Measurements from ENCODE around the gene PSMG4. TPM values are rescaled to one million over a fixed set of nuclear protein-coding genes. Genes with fewer than 3 reads are reported as not detected.

The PSMG4 gene
- total and polyA plus RNA-seq, 7 experiments from 2014 or later: 15.6 to 81.7 (median 42.5) TPM

DNA sequence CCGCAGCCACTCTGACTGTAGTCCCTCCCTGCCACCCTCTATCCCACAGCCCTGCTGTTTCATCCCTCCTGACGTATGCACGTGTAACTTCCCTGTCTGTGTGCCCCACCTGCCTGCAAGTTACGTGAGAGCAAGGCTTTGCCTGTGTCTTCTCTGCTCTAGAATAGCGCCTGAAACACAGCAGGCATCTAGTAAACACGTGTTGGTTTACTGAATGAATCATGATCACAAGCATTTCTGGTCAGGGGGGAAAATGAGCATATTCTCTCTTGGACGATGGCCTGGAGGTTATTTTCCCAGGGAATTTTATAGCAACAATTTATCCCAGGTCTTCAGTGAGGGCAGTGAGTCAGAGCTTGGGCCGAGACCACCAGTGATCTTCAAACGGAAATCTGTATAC lies 38.3 kb downstream of the PSMG4 start:
- H3K27ac ChIP-seq (ENCODE audit: low read depth, low read length): no peak overlapping the region

DNA sequence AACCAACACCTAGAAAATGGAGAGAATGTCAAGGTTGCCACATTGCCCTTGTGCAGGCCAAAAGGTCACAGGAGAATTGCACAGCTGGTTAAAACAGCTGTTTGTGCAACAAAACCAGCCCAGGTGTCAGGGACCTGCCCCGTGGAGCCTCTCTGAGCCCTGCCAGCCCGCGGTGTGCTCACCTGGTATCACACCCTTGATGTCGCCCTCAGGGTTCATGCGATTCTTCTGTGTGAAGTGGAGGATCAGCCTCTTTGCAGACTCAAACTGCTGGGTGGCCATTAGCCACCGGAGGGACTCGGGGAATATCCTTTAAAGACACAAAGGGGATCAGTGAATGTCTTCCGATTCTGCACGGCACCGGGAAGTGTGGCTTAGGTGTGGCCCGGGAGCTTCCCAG lies 39.2 kb downstream of the PSMG4 start:
- H3K36me3 ChIP-seq (ENCODE audit: control insufficient read depth in 2 of 3, insufficient read depth in 3 of 3, low read length in 3 of 3): peaks cover 0 to 9% (median 0%) of the 10 kb centered on the region in 3 experiments
- no peak for DNase-seq
- H3K9me3 ChIP-seq (ENCODE audit: control insufficient read depth in 2 of 3, low read length in 3 of 3): no peaks in the 10 kb centered on the region
- peaks cover 0 to 4% (median 0%) of the 10 kb centered on the region in 11 donors for H3K9me3 Mint-ChIP-seq
- no peak overlapping the region for H3K4me3 Mint-ChIP-seq
- H3K27ac Mint-ChIP-seq: peak overlapping the region in 1 of 9 donors; percentile 51
- peaks cover 0 to 5% (median 0%) of the 10 kb centered on the region in 5 donors for H3K27me3 Mint-ChIP-seq
- H3K27me3 ChIP-seq (ENCODE audit: control insufficient read depth in 2 of 2, insufficient read depth in 2 of 2, low read length in 2 of 2): no peaks in the 10 kb centered on the region
- no peaks in the 10 kb centered on the region for H3K4me1 ChIP-seq (ENCODE audit: control insufficient read depth in 2 of 2, insufficient read depth in 2 of 2, low read length in 2 of 2)
- ATAC-seq: no peak
- POLR2A ChIA-PET: no interaction called here
- no peak overlapping the region for H3K4me3 ChIP-seq (ENCODE audit: low read length)
- intact Hi-C loops (cut with micrococcal nuclease): no loop called here
- H3K27ac ChIP-seq (ENCODE audit: low read depth, low read length): no peak overlapping the region
- peaks cover 0 to 21% (median 8%) of the 10 kb centered on the region in 5 donors for H3K36me3 Mint-ChIP-seq
- CTCF ChIA-PET: no interaction called here
- H3K4me1 Mint-ChIP-seq: peaks cover 0 to 2% (median 0%) of the 10 kb centered on the region in 7 donors

More for the DNA sequence above, 38.3 kb downstream of the PSMG4 start:
- intact Hi-C loops (cut with micrococcal nuclease): no loop called here
- peaks cover 0 to 3% (median 0%) of the 10 kb centered on the region in 5 donors for H3K27me3 Mint-ChIP-seq
- ATAC-seq: no peak
- ChIA-PET POLR2A (no interaction called here), CTCF (no interaction called here)
- Histone ChIP-seq H3K9me3 (ENCODE audit: control insufficient read depth in 2 of 3, low read length in 3 of 3) (no peaks in the 10 kb centered on the region), H3K27me3 (ENCODE audit: control insufficient read depth in 2 of 2, insufficient read depth in 2 of 2, low read length in 2 of 2) (no peaks in the 10 kb centered on the region), H3K4me1 (ENCODE audit: control insufficient read depth in 2 of 2, insufficient read depth in 2 of 2, low read length in 2 of 2) (no peaks in the 10 kb centered on the region), H3K36me3 (ENCODE audit: control insufficient read depth in 2 of 3, insufficient read depth in 3 of 3, low read length in 3 of 3) (peaks cover 0 to 9% (median 0%) of the 10 kb centered on the region in 3 experiments), H3K4me3 (ENCODE audit: low read length) (no peak overlapping the region)
- peaks cover 0 to 13% (median 0%) of the 10 kb centered on the region in 5 donors for H3K36me3 Mint-ChIP-seq
- peaks cover 0 to 2% (median 0%) of the 10 kb centered on the region in 7 donors for H3K4me1 Mint-ChIP-seq
- H3K9me3 Mint-ChIP-seq: no peaks in the 10 kb centered on the region
- no peak for DNase-seq
- no peak overlapping the region for H3K4me3 Mint-ChIP-seq
- H3K27ac Mint-ChIP-seq: peak overlapping the region in 1 of 9 donors; percentile 45

DNA sequence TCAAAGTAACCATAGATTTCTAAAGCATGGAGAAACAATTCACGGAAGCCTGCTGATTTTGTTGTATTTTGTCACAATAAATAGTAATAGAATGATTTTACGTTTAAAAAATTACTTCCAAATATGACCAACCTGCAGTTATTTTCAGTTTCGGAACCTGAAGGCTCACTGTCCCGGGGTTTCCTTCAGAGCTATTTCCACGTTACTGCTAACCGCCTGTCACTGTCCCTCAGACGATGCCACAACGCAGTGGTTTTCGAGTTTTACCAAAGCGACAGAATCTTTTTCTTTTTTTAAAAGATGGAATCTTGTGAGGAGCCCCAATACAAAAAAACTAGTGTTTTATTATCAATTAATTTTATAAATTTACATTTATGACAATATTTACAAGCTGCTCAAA lies 40.5 kb downstream of the PSMG4 start:
- intact Hi-C loops (cut with micrococcal nuclease): no loop called here
- CTCF ChIA-PET: no interaction called here

DNA sequence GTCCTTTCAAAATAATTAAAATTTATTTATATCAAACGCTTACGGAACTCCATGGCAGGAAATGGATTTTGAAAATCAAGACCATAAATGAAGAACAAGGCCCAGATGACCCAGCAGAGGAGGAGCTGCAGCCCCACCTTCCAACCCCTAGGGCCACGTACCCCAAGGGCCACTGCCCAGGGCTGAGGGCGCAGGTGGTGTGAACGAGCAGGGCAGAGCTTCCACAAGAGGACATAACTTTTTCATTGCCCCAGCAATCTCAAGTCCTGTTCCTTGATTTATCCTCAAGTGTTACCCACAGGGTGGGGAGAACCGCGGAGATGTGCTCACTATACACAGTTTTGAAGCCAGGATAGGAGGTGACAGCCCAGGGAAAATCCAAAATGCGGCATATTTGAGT lies 42.8 kb downstream of the PSMG4 start:
- Mint-ChIP-seq H3K36me3 (peaks cover 0 to 51% (median 30%) of the 10 kb centered on the region in 5 donors), H3K4me3 (no peak overlapping the region), H3K4me1 (peaks cover 0 to 5% (median 0%) of the 10 kb centered on the region in 7 donors), H3K27me3 (peaks cover 0 to 8% (median 0%) of the 10 kb centered on the region in 5 donors), H3K9me3 (peaks cover 0 to 6% (median 0%) of the 10 kb centered on the region in 11 donors), H3K27ac (no peak overlapping the region)
- ChIA-PET POLR2A (no interaction called here), CTCF (no interaction called here)
- intact Hi-C loops (cut with micrococcal nuclease): no loop called here
- H3K27me3 ChIP-seq (ENCODE audit: control insufficient read depth in 2 of 2, insufficient read depth in 2 of 2, low read length in 2 of 2): no peaks in the 10 kb centered on the region
- peaks cover 0 to 4% (median 0%) of the 10 kb centered on the region in 3 experiments for H3K9me3 ChIP-seq (ENCODE audit: control insufficient read depth in 2 of 3, low read length in 3 of 3)
- peaks cover 0 to 9% (median 0%) of the 10 kb centered on the region in 3 experiments for H3K36me3 ChIP-seq (ENCODE audit: control insufficient read depth in 2 of 3, insufficient read depth in 3 of 3, low read length in 3 of 3)
- DNase-seq (no peak), ATAC-seq (no peak)
- no peak overlapping the region for H3K4me3 ChIP-seq (ENCODE audit: low read length)
- H3K4me1 ChIP-seq (ENCODE audit: control insufficient read depth in 2 of 2, insufficient read depth in 2 of 2, low read length in 2 of 2): no peaks in the 10 kb centered on the region
- H3K27ac ChIP-seq (ENCODE audit: low read depth, low read length): no peak overlapping the region

More for the DNA sequence above, 40.5 kb downstream of the PSMG4 start:
- H3K4me3 Mint-ChIP-seq: no peak overlapping the region
- DNase-seq (no peak), ATAC-seq (no peak)
- peaks cover 0 to 4% (median 0%) of the 10 kb centered on the region in 3 experiments for H3K9me3 ChIP-seq (ENCODE audit: control insufficient read depth in 2 of 3, low read length in 3 of 3)
- H3K9me3 Mint-ChIP-seq: peaks cover 0 to 6% (median 0%) of the 10 kb centered on the region in 11 donors
- no peaks in the 10 kb centered on the region for H3K4me1 ChIP-seq (ENCODE audit: control insufficient read depth in 2 of 2, insufficient read depth in 2 of 2, low read length in 2 of 2)
- peaks cover 0 to 31% (median 16%) of the 10 kb centered on the region in 5 donors for H3K36me3 Mint-ChIP-seq
- no peak overlapping the region for H3K27ac ChIP-seq (ENCODE audit: low read depth, low read length)
- POLR2A ChIA-PET: no interaction called here
- H3K27ac Mint-ChIP-seq: no peak overlapping the region
- H3K4me3 ChIP-seq (ENCODE audit: low read length): no peak overlapping the region
- H3K4me1 Mint-ChIP-seq: peaks cover 0 to 2% (median 0%) of the 10 kb centered on the region in 7 donors
- H3K27me3 Mint-ChIP-seq: peaks cover 0 to 6% (median 0%) of the 10 kb centered on the region in 5 donors
- H3K27me3 ChIP-seq (ENCODE audit: control insufficient read depth in 2 of 2, insufficient read depth in 2 of 2, low read length in 2 of 2): no peaks in the 10 kb centered on the region
- H3K36me3 ChIP-seq (ENCODE audit: control insufficient read depth in 2 of 3, insufficient read depth in 3 of 3, low read length in 3 of 3): peaks cover 0 to 9% (median 0%) of the 10 kb centered on the region in 3 experiments

DNA sequence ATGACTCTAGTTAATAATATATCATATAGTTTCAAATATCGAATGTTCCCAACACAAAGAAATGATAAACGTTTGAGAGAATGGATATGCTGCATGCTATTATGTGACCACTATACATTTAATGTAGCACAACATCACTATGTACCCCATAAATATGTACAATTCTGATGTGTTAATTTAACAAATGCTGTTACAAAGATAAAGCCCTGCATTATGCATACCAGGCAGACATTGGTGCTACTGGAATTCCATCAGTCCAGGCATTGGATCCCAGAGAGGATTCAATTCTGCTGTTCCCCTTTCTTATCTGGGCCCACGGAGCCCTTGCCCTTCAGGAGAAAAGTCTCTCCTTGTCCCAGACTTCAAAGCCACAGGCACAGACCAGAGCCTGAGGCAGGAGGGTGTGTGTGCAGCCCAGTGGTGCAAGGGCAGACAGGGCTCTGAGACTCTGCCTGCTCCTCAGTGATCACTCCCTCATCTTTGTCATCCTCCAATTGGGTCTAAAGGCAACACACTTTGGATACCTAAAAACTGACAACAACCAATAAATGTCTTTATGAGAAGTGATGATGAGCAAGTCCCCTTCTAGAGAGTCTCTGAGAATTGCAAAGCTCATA lies 45.2 kb downstream of the PSMG4 start:
- peaks cover 0 to 4% (median 0%) of the 10 kb centered on the region in 3 experiments for H3K9me3 ChIP-seq (ENCODE audit: control insufficient read depth in 2 of 3, low read length in 3 of 3)
- no peaks in the 10 kb centered on the region for H3K27me3 ChIP-seq (ENCODE audit: control insufficient read depth in 2 of 2, insufficient read depth in 2 of 2, low read length in 2 of 2)
- Mint-ChIP-seq H3K9me3 (peaks cover 0 to 6% (median 0%) of the 10 kb centered on the region in 11 donors), H3K36me3 (peaks cover 0 to 55% (median 36%) of the 10 kb centered on the region in 5 donors), H3K27me3 (peaks cover 0 to 6% (median 0%) of the 10 kb centered on the region in 5 donors), H3K4me1 (peaks cover 0 to 5% (median 0%) of the 10 kb centered on the region in 7 donors), H3K27ac (no peak overlapping the region), H3K4me3 (no peak overlapping the region)
- no peak for DNase-seq
- H3K4me1 ChIP-seq (ENCODE audit: control insufficient read depth in 2 of 2, insufficient read depth in 2 of 2, low read length in 2 of 2): no peaks in the 10 kb centered on the region
- CTCF ChIA-PET: no interaction called here
- no peak overlapping the region for H3K27ac ChIP-seq (ENCODE audit: low read depth, low read length)
- peaks cover 0 to 9% (median 0%) of the 10 kb centered on the region in 3 experiments for H3K36me3 ChIP-seq (ENCODE audit: control insufficient read depth in 2 of 3, insufficient read depth in 3 of 3, low read length in 3 of 3)
- ATAC-seq: no peak
- intact Hi-C loops (cut with micrococcal nuclease): no loop called here
- POLR2A ChIA-PET: interaction anchor here (0.8 kb wide), 1 partner anchor 18 kb away, joined by 3 read pairs; no protein-coding TSS in a partner anchor
- no peak overlapping the region for H3K4me3 ChIP-seq (ENCODE audit: low read length)

DNA sequence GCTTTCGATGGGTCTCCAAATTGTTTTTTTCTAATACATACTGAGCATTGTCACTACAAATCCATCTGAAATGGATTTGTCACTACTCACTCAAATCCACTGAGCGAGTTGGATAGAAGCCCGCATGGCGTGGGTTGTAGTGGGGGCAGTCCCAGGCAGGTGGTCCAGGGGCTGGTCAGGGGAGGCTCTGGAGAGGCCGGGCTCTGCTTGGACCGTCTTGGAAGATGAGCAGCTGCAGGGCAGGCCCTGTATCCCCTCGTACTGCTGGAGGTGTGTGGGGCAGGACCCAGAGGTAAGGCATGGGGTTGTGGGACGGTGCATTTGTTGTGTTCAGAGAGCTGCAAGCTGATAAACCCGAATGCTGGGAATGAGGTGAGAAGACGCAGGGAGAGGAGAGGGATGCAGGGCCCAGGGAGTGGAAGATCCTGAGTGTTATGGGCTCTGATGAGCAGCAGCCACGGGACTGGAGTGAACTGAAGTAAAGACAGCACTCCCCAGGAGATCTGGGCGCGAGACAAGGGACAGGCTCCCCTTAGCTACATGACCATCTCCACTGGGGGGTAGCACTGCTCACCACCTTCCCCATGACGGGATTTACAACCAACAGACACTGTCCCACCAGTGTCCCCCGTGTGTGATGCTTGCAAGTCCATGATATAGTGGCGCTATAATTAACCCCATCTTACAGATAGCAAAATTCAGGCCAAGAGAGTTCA lies 45.9 kb downstream of the PSMG4 start:
- peaks cover 0 to 55% (median 36%) of the 10 kb centered on the region in 5 donors for H3K36me3 Mint-ChIP-seq
- peaks cover 0 to 6% (median 0%) of the 10 kb centered on the region in 5 donors for H3K27me3 Mint-ChIP-seq
- DNase-seq (no peak), ATAC-seq (no peak)
- H3K4me3 Mint-ChIP-seq: no peak overlapping the region
- ChIA-PET CTCF (no interaction called here), POLR2A (no interaction called here)
- H3K4me3 ChIP-seq (ENCODE audit: low read length): no peak overlapping the region
- peaks cover 0 to 4% (median 0%) of the 10 kb centered on the region in 3 experiments for H3K9me3 ChIP-seq (ENCODE audit: control insufficient read depth in 2 of 3, low read length in 3 of 3)
- H3K27ac ChIP-seq (ENCODE audit: low read depth, low read length): no peak overlapping the region
- no peak overlapping the region for H3K27ac Mint-ChIP-seq
- H3K4me1 ChIP-seq (ENCODE audit: control insufficient read depth in 2 of 2, insufficient read depth in 2 of 2, low read length in 2 of 2): no peaks in the 10 kb centered on the region
- peaks cover 0 to 9% (median 0%) of the 10 kb centered on the region in 3 experiments for H3K36me3 ChIP-seq (ENCODE audit: control insufficient read depth in 2 of 3, insufficient read depth in 3 of 3, low read length in 3 of 3)
- H3K27me3 ChIP-seq (ENCODE audit: control insufficient read depth in 2 of 2, insufficient read depth in 2 of 2, low read length in 2 of 2): no peaks in the 10 kb centered on the region
- intact Hi-C loops (cut with micrococcal nuclease): no loop called here
- H3K9me3 Mint-ChIP-seq: peaks cover 0 to 6% (median 0%) of the 10 kb centered on the region in 11 donors
- H3K4me1 Mint-ChIP-seq: peaks cover 0 to 5% (median 0%) of the 10 kb centered on the region in 7 donors

All from naive thymus-derived CD4-positive, alpha-beta T cell (primary cell).